Myocyte (in vitro differentiated cells): Measurements from ENCODE around the gene ZBTB40. TPM values are rescaled to one million over a fixed set of nuclear protein-coding genes. Genes with fewer than 3 reads are reported as not detected.
A peak's percentile ranks its signal among the peaks of the same experiment; 100 is the strongest.

Source experiments
- DNase-seq: peaks from one replicate; pipeline ENCODE4 v3.0.0-alpha.2; 2012; ENCODE audit warnings: low read depth
- total RNA-seq: library from RNA; depleted of rRNA; stranded (reverse); fragments of >200 nt; gene quantifications from 2 replicates; pipeline ENCODE4 v1.2.3, GENCODE V29; 2014

The ZBTB40 gene
- total RNA-seq, 1 donor from 2014 or later = 19.9 TPM

DNA sequence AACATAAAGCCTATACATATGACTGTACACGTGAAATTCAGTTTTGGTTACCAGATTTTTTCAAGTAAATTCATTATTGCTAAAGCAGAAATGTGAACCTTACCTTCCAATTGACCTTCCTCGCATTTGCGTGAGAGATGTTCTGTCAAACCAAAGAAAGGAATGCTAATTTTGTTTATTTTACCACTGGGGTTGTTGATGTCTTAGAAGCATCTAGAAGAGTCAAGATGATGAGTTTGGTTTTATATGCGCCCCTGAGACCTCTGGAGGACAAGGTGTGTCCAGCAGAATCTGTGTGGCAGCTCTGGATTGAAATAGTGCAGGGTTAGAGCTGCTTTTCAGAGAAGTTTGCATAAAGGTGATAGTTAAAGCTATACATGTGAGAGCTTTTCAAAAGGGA lies 48.4 kb downstream of the ZBTB40 start:
- no peak for DNase-seq

DNA sequence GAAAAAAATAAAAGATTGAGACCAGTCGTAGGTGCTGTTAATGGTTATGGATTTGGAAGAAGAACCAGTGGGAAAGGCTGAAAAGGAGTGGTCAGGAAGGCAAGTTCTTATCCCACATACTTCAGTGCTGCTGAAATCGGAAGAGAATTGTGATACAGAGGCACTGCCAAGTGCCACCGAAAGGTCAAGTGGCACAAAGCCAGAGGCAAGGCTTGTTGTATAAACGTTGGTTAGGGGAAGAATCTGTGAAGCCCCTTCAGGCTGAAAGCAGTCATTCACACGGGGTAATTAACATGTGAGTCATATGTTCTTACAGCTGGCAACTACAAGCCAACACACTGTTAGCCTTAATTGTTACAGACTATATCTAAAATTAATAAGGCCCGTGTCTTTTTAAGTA lies 48.8 kb downstream of the ZBTB40 start:
- peak; percentile 67 for DNase-seq

DNA sequence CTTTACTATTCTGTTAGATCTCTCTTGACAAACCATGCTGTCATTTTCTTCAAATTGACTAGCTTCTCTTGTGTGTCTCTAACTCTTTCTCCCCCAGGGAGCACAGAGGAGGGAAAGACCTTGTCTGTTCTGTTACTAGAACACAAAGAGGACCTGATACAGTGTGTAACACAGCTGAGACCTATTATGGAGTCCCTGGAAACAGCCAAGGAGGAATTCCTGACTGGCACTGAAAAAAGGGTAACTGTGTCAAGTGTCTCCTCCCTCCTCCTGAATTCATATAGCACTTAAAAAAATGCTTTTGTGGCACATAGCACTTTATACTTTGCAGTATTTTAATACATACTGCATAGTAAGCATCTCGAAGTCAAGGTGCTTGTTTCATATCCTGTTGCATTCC lies 50.6 kb downstream of the ZBTB40 start:
- no peak for DNase-seq

DNA sequence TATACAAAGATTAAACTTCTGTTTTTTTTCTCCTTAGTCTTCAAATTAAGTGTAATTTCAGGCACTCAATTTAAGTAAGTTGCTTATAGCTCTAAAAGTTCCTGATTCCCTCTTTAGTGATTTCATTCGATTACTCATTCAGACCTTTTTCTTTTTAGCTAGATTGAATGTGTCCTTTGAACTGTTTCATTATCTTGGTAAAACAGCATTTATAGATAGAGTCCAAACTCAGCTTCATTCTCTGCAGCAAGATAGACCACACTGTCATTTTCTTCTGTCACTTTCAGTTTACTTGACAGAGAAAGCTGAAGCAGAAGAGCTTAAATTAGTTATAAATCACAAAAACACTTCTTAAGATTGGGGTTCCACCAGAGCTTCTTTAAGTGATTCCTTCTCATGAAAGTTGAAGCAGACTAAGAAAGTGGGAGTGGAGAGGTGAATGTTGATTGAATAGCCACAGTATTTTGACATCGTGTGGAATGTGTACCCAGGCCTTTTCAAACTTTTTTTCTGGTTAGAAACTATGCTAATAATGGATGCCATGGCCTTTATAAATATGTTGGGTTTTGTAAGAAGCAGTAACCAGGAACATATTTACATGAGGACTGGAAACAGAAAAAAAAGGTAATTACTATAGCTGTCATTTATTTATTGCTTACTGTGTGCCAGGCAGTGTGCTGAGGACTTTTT lies 52.2 kb downstream of the ZBTB40 start:
- peak; percentile 27 for DNase-seq

DNA sequence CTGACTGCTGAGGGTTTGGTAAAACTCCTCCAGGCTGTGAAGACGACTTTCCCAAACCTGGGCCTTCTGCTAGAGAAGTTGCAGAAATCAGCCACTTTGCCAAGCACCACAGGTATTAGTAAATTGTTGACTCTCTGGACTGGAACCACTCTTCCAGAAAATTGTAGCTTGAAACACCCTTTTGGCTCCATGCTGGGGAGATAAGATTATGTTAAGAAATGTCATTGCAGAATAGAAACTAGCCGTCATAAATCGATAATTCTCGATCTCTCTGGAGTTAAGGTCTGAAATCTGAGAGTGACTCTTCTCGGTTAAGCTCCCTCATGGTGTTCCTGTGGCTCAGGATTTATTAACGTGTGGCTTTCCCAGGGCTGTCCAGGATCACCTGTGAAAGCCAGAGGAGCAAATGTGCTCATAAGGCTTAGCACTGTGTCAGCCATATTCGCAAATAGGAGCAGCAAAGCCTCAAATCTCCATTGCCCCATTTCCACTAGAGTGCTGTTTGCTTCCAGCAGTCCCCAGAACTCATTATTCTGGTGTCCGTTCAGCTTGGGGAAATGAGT lies 54.6 kb downstream of the ZBTB40 start:
- DNase-seq = no peak

DNA sequence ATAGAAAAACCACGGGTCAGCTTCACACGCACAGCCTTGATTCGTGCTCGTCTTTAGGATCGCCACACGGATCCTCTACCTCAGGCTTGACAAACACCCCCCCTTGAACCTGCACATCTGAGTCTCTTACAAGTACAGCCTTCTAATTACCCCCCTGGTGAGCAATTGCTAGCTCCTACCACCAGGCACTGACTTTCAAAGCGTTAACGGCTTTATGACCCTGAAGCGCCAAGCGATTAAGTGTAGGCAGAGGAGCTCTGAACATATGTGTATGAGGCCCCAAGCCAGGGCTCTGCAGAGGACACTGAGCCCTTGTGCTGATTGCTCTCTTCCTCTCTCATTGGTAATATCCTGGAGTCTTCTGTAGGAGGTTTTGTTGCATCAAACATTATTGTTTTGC lies 55.9 kb downstream of the ZBTB40 start:
- DNase-seq = no peak

DNA sequence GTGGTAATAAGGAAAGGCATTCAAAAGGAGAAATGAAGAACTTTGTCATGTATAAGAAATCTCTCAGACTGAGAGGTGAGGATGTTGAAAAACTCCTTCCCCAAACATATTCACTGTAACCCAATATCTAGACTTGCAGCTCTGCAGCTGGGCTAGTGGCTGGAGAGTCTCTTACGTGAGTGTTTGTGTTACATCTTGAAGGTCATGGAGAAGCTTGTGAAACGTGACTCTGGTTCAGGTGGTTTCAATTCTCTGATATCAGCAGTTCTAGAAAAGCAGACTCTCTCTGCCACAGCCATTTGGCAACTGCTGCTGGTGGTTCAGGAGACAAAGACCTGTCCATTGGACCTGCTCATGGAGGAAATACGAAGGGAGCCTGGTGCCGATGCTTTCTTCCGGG lies 56.7 kb downstream of the ZBTB40 start:
- no peak for DNase-seq

DNA sequence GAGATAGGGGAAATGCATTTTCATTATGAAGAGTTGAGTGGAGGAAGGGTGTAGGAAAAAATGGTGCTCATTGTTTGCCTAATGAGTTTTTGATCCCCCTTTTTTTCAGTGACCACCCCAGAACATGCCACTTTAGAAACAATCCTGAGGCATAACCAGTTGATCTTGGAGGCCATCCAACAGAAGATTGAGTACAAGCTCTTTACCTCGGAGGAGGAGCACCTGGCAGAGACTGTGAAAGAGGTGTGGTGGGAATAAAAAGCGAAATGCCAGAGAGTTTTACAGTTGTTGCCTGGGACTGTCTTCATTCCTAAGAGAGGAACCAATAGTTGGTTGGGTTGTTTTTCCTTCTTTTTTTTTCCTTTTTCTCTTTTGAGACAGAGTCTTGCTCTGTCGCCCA lies 57.3 kb downstream of the ZBTB40 start:
- no peak for DNase-seq

DNA sequence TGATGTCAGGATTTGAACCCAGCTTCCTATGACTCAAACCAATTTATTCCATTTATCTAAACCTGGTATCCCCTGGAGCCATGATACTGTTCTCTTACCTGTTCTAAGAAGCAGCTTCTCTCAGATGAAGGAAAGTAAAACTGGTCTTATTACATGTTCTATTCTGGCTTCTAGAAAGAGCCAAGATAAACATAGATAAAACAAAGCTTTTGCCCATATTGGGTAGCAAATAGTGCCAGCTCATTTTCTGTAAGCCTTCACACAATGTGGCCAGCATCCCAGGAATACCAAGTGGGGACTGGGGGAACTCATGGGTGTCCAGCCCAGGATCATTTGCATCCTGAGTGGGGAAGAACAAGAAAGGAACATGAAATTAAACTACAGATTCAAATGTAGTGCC lies 58.2 kb downstream of the ZBTB40 start:
- no peak for DNase-seq

DNA sequence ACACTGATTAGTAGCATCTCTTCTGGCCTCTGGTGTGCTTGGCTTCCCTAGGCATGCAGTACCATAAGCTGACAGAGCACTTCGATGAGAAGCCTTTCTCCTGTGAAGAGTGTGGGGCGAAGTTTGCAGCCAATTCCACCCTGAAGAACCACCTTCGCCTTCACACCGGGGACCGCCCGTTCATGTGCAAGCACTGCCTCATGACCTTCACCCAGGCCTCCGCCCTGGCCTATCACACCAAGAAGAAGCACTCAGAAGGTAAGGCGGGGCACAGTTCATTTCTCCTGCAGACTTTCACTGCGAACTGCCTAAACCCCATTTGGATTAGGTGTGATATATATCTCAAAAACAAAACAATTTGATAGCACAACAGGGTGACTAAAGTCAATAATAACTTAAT lies 61.2 kb downstream of the ZBTB40 start:
- DNase-seq = no peak

DNA sequence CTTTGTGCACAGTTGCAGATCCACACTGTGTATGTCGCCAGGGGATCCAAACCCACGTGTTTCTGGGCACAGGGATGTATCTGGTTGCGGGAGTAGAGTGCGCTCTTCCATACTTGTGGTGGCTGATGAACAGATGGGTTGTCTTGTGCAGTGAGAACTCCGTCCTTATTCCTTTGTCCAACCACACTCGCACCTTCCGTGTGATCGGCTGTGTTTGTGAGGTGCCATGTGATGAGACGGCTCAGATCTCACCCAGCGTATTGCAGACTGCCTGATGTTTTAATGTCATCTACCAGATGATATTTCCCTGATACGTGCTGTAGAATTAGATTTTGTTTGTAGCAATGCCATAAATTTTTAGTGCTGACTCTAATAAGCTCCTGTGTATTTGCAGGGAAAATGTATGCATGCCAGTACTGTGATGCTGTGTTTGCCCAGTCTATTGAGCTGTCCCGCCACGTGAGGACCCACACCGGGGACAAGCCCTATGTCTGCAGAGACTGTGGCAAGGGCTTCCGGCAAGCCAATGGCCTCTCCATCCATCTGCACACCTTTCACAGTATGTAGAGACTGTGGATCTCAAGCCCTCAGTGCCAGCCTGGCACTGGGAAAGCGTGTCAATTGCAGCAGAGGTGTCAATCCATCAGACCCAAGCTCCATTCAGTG lies 65.4 kb downstream of the ZBTB40 start:
- no peak for DNase-seq

DNA sequence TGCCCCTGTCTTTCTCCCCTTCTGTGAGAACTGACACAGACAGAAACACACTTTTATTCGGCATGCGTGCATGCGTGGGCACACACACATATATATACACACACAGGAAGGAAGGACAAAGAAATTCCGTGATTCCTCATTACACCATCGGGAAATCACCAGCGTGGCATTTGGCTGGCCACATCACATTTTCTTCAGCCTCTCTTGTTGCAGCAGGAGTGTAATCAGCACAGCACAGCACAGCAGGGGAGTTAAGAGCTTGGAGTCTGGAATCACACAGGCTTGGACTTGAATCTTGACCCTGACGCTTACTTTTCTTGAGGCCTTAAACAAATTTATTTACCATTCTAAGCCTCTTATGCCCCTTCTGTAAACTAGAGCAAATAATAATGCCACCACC lies 66.3 kb downstream of the ZBTB40 start:
- no peak for DNase-seq

DNA sequence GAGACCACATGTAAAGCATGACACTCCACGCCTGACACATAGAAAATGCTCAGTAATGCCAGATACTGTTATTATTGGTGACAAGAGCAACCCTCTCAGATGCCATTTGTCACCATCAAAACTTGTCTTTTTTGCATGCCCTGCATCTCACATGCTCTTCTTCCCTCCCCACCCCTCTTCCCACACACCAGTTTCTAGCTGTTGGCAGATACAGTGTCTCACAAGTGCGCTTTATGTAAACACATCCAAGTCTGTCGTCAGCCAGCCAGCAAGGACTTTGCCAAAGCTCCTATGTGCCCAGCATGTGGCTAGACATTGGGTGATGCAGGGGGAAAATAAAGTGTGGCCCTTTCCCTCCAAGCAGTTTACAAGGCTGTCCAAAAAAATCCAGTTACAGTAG lies 66.7 kb downstream of the ZBTB40 start:
- no peak for DNase-seq

DNA sequence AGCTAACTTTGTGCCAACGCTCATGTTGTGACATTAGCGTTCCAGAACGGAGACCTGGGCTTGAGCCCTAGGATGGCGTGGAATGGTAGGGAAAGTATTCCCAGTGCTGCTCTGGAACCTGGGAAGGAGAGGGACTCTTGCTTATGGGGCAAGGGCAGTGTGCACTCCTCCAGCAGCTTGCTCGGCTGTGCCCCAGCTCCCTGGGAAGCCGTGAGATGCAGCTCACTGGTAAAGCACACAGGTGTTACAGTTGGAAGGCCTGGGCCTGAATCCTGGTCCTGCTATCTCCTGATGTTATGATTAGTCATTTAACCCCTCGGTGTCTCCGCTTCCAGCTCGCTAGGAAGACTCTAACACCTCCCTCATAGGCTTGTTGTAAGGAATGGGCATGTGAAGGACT lies 69.2 kb downstream of the ZBTB40 start:
- no peak for DNase-seq

DNA sequence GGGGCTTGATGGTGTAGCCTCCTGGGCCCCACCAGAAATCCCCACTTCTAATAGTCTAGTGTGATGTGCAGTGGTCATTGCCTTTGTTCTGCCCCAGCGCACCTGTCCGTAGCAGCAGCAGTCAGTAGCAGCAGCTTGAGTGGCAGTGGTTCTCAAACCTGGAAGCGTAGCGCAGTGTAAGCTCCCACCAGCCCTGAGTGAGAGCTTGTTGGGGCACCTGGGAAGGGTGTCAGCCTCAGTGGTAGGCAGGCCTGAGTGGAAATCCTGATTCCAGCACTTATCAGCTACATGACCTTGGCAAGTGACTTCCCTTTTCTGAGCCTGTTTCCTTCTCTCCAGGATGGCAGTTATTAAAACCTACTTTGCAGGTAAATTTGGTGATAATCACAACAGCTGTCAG lies 70.0 kb downstream of the ZBTB40 start:
- no peak for DNase-seq

DNA sequence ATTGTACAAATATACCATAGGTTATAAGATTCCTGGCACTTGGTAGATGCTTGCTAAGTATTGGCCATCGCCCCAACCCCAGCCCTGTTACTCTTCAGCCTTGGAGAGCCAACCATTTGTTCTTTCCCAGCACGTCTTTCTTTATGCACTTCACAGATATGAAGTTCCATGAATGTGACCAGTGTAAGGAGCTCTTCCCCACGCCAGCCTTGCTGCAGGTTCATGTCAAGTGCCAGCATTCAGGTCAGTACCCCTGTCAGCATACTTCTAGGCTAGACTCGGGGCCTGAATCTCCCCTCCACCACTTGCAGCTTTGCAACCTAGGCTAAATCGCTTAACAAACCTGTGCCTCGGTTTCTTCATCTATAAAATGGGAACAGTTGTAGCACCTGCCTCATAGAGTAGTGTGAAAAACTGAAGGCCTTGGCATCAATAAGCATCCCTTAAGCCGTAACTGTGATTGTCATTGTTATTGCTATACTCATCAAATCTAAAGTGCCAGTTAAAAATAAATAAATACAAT lies 70.6 kb downstream of the ZBTB40 start:
- no peak for DNase-seq

DNA sequence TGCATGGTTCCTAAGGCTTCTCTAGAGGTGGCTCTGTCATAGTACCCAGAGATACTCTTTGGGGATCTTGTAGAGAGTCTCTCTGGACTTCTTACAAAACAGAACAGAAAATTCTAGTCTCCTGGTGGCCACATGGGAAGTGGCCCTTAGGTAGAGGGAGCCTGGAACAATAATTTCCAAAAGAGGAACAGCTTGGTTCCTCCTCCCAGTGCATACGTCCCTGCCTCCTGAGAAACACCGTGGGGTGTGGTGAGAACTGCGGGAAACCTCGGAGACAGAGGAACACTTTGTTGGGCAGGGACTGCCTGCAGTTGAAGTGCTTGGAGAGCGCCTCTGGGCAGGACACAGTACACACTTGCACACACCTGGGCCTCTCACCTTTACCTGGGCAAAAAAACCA lies 72.8 kb downstream of the ZBTB40 start:
- DNase-seq = no peak

DNA sequence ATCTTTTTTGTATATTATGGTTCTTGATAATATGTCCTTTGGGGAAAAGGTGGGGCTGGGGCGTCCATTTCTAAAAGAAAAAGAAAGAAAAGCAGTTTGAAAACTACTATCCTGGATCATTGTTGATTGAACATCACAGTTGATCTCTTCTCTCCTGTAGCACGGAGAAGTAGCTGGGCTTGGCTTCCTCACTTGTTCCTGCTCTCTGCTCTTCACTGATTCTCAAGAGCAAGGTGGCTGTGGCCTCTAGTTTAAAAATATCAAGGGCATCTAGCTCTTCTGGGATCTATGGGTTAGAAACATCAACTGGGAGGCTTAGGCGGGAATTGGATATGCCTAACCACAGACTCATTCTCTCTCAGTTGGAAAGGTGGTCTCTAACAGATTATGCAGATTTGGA lies 73.6 kb downstream of the ZBTB40 start:
- no peak for DNase-seq

DNA sequence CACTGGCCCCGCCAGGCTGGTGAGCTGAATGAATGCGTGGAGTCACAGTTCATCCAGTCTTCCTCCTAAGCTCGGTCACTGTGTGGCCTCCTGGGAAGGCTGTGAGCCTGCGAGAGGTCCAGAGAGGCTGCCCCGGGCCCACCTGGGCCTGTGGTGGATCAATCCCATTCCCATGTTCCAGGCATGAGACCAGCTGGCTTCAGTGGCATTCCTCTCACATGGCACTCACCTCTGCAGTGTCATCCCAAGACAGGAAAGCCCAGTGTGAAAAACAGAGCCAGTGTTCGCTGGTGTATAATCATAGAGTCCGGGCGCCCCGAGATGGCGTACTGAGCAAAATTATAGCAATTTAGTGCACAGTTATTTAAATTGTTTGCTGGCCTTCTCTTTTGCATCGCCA lies 74.0 kb downstream of the ZBTB40 start:
- DNase-seq = no peak

DNA sequence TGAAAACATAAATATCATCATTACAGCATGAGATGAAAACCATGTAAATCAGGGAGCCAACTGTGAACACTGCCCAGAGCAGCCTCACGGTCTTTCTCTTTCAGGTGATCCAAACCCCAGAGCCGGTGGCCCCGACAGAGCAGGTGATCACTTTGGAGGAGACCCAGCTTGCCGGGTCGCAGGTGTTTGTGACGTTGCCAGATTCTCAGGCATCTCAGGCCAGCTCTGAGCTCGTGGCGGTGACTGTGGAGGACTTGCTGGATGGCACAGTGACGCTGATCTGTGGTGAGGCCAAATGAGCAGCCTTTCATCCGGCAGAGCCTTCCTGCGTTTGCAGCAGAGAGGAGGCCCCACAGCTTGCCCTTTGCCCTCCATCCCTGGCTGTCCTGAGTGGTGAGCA lies 74.4 kb downstream of the ZBTB40 start:
- DNase-seq = no peak

DNA sequence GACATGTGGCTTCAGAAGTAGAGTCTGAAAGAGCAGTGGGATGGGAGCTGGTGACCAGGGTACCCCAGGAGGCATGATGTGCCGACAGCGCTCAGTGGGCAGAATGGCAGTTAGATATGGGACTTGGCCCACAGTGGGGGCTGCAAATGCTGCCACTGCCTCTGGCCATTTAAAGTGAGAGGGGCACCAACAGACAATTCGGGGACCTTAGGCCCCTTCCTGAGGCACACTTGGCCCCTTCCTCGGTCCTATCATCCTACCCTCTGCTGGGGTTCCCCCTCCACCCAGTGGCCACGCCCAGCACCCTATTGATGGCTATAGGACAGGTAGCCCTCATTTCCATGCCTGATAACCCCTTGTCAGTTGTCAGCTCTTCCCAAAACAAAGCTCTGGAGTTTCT lies 75.0 kb downstream of the ZBTB40 start:
- DNase-seq = no peak

DNA sequence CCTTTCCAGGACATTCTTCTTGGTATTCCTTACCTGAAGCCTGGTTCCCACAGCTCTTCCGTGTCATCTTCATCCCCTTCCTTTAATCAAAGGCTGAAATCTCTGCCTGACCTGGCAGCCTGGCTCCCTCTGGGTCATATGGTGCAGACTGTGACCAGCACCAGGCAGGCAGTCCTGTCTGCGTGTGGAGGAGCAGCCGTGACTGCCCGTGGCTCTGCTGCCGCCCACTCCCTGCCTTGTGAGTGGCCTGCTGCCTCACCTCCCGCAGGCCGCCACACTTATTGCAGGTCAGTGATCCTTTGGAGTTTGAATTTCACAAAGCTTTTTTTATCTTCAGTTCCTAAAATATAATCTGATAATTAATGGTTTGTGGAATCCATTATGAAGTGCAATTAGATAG lies 75.5 kb downstream of the ZBTB40 start:
- no peak for DNase-seq
